HFFc6 (cell line): ENCODE results near the gene SKIL. TPM values are rescaled to one million over a fixed set of nuclear protein-coding genes. Genes with fewer than 3 reads are reported as not detected.

Experiments used
- DNase-seq: peaks from one replicate; pipeline ENCODE4 v3.0.0-alpha.2; 2018
- H3K27ac Mint-ChIP-seq: 2 replicates; pipeline ENCODE4 v1.8.0; 2020; ENCODE audit warnings: mild to moderate bottlenecking, mixed read lengths
- H3K27me3 Mint-ChIP-seq: 2 replicates; pipeline ENCODE4 v1.8.0; 2021; ENCODE audit warnings: mild to moderate bottlenecking, moderate library complexity, mixed read lengths; ENCODE audit not compliant: insufficient read depth
- H3K36me3 Mint-ChIP-seq: 2 replicates; pipeline ENCODE4 v1.8.0; 2021; ENCODE audit warnings: low read depth, mixed read lengths
- H3K4me1 Mint-ChIP-seq: 2 replicates; pipeline ENCODE4 v1.8.0; 2020; ENCODE audit warnings: low read depth, mixed read lengths
- H3K4me3 Mint-ChIP-seq: 2 replicates; pipeline ENCODE4 v1.8.0; 2020; ENCODE audit warnings: mild to moderate bottlenecking, moderate library complexity, mixed read lengths
- H3K9me3 Mint-ChIP-seq: 2 replicates; pipeline ENCODE4 v1.8.0; 2020; ENCODE audit warnings: mild to moderate bottlenecking, mixed read lengths
- CTCF ChIP-seq: fragments of 200-600 bp; sonication (generic); IDR thresholded peaks from 2 replicates; pipeline ENCODE4 v1.5.0; 2021; ENCODE audit warnings: antibody characterized with exemption, mild to moderate bottlenecking
- total RNA-seq, 6 experiments: library from RNA; stranded (reverse); fragmentation: NEBNext Ultra II Directional; extraction: Animal tissue kit (Norgen Biotek cat#: 25700); gene quantifications; 2 replicates in 1 of 6; 3 replicates in 5 of 6; pipeline ENCODE4 v1.2.3, GENCODE V29; 2021

The SKIL gene
- total RNA-seq, 6 experiments from 2014 or later = 44.6 to 61.3 (median 49.9) TPM

DNA sequence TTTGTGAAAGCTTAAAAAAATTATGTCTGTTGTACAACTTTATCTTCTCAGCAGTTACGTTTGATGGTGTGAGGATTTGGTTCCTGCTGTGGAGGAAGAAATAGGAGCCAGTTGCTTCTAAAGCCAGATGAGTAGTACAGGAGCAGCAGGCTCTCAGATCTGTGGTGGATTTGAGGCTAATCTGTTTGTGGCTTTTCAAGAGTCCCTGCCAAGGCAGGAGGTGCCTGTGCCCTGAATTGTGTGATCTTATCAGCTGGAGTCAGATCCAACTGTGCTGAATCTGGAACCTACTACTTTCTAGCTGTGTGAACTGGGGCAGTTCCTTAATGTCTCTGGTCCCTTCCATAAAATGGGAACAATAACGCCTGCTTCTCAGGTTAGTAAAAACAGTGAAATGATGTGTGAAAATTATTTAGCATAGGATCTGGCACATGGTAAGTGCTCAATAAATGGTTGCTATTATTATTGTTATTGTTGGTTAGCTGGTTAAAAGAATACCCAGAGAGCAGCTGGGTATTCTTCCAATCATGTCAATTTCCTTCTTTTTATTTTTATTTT is 68.8 kb downstream of the SKIL start:
- Mint-ChIP-seq H3K4me1 (peaks cover 32% of the 10 kb centered on the region), H3K27ac (no peak overlapping the region), H3K27me3 (peaks cover 7% of the 10 kb centered on the region; the same call in 1 of the 2 replicates), H3K36me3 (peaks cover 12% of the 10 kb centered on the region; the same call in 1 of the 2 replicates), H3K4me3 (no peak overlapping the region), H3K9me3 (no peaks in the 10 kb centered on the region)
- DNase-seq = peak; percentile 2
- TF ChIP-seq CTCF = no peak

DNA sequence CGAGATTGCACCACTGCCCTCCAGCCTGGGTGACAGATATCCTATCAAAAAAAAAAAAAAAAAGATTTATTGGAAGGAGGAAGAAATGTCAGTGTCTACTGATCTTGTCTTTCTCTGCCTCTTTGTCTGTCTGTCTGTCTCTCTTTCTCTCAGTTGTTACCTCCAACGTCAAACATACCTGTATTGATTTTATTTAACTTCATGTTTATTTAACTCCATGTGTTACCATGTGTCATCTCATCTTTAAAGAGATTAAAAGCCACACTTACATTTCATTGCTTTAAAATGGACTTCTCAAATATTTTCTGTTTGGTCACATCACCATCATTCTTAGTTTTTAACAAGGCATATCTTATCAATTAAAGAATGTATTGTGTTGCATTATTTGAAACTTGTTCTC is 70.6 kb downstream of the SKIL start:
- Mint-ChIP-seq H3K4me3 (no peak overlapping the region), H3K4me1 (peaks cover 24% of the 10 kb centered on the region), H3K27ac (no peak overlapping the region), H3K36me3 (peaks cover 12% of the 10 kb centered on the region; the same call in 1 of the 2 replicates), H3K27me3 (peaks cover 6% of the 10 kb centered on the region; the same call in 1 of the 2 replicates), H3K9me3 (no peaks in the 10 kb centered on the region)
- no peak for TF ChIP-seq CTCF
- no peak for DNase-seq

DNA sequence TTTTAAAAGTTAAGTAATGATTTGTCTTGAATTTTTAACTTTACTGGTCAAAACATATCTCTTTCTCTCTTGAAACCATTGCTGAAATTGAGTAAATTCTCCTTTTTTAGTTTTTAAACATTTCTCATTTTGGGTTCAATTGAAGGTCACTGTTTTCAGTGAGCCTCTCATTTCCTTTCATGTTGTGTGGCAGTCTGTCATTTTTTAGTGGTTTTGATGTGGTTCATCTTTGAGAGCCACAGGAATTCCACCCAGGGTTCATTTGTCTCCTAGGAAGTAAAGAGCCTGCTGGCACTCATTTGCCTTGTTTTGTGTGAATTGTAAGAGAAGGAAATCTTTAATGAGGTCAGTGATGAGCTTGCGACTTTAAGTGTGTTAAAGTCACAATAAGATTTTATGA is 71.5 kb downstream of the SKIL start:
- TF ChIP-seq CTCF = no peak
- H3K27ac Mint-ChIP-seq = no peak overlapping the region
- no peaks in the 10 kb centered on the region for H3K9me3 Mint-ChIP-seq
- peak; percentile 6 for DNase-seq
- peaks cover 5% of the 10 kb centered on the region; the same call in 1 of the 2 replicates for H3K27me3 Mint-ChIP-seq
- H3K4me1 Mint-ChIP-seq = peaks cover 24% of the 10 kb centered on the region
- H3K4me3 Mint-ChIP-seq = no peak overlapping the region
- H3K36me3 Mint-ChIP-seq = peaks cover 8% of the 10 kb centered on the region; the same call in 1 of the 2 replicates

GRCh38 chr3:170431054-170431453 is 73.5 kb downstream of the SKIL start:
- H3K9me3 Mint-ChIP-seq = no peaks in the 10 kb centered on the region
- peaks cover 8% of the 10 kb centered on the region; the same call in 1 of the 2 replicates for H3K36me3 Mint-ChIP-seq
- peaks cover 23% of the 10 kb centered on the region for H3K4me1 Mint-ChIP-seq
- TF ChIP-seq CTCF = peak; percentile 52
- no peak overlapping the region for H3K27ac Mint-ChIP-seq
- no peak overlapping the region for H3K4me3 Mint-ChIP-seq
- no peaks in the 10 kb centered on the region; the same call in 1 of the 2 replicates for H3K27me3 Mint-ChIP-seq
- no peak for DNase-seq

DNA sequence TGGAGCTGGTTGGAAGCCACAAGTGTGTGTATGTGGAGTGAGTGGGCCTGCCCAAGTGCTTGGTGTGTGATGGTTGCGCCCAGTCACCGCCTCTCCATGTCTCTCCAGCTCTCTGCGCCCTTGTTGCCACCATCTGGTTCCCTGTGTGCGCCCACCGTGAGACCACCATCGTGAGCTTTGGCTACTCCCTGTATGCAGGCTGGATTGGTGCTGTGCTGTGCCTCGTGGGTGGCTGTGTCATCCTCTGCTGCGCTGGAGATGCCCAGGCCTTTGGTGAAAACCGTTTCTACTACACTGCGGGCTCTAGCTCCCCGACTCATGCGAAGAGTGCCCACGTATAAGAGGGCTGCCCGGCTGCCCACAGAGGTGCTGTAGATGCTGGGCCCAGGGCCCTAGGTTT is 74.9 kb downstream of the SKIL start:
- TF ChIP-seq CTCF = no peak
- Mint-ChIP-seq H3K4me1 (peaks cover 19% of the 10 kb centered on the region), H3K27ac (no peak overlapping the region), H3K4me3 (no peak overlapping the region), H3K27me3 (no peaks in the 10 kb centered on the region; the same call in 1 of the 2 replicates), H3K36me3 (peaks cover 8% of the 10 kb centered on the region; the same call in 1 of the 2 replicates), H3K9me3 (no peaks in the 10 kb centered on the region)
- no peak for DNase-seq
